Measurements from ENCODE around the gene TXNRD2.

DNA sequence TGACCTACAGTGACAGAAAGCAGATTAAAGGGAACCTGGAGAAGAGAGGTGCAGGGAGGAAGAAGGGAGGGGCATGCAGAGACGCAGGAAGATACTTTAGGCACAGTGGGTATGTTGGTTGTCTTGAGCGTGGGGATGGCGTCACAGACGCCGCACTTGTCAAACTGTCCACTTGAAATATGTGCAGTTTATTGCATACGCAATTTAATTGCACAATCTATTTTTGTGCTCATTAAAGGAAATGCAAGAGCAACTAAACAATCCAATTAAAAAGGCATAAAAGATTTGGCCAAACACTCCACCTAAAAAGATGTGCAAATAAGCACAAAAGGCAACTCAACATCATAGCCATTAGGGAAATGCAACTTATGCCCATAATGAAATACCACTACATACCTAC is 103.7 kb downstream of the TXNRD2 start:
- TF ChIP-seq, protein P1, sequence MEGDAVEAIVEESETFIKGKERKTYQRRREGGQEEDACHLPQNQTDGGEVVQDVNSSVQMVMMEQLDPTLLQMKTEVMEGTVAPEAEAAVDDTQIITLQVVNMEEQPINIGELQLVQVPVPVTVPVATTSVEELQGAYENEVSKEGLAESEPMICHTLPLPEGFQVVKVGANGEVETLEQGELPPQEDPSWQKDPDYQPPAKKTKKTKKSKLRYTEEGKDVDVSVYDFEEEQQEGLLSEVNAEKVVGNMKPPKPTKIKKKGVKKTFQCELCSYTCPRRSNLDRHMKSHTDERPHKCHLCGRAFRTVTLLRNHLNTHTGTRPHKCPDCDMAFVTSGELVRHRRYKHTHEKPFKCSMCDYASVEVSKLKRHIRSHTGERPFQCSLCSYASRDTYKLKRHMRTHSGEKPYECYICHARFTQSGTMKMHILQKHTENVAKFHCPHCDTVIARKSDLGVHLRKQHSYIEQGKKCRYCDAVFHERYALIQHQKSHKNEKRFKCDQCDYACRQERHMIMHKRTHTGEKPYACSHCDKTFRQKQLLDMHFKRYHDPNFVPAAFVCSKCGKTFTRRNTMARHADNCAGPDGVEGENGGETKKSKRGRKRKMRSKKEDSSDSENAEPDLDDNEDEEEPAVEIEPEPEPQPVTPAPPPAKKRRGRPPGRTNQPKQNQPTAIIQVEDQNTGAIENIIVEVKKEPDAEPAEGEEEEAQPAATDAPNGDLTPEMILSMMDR (IDR thresholded peaks at IDR 0.05) = no peak
- no peak for TF ChIP-seq EZH2 (IDR thresholded peaks at IDR 0.05; ENCODE audit: borderline replicate concordance, insufficient read depth, low read depth, low read length, poor library complexity, severe bottlenecking)
